Panc1 (cell line): Measurements from ENCODE around the gene CLIC1. TPM values are rescaled to one million over a fixed set of nuclear protein-coding genes. Genes with fewer than 3 reads are reported as not detected.

ENCODE experiments used
- ATAC-seq: fragments of 200-7000 bp; cut with Tn5 transposase; 2 replicates; pipeline ENCODE4 v1.9.1; 2020; ENCODE audit warnings: mild to moderate bottlenecking, moderate library complexity
- BruUV-seq: library from RNA; stranded (reverse); fragments of 400-500 nt; replicated peaks from 2 replicates; lab custom pipeline; 2021; lab: Mats Ljungman, UMichigan
- CTCF ChIA-PET: fragments of 300-600 bp; sonication (Branson Sonifier 250); formaldehyde crosslinking; loops from one replicate; lab custom pipeline; 2022; ENCODE audit warnings: antibody characterized with exemption; lab: Charles Lee
- POLR2A ChIA-PET: fragments of 300-600 bp; sonication (Branson Sonifier 250); formaldehyde crosslinking; loops from one replicate; lab custom pipeline; 2022; ENCODE audit warnings: antibody characterized with exemption; lab: Charles Lee
- DNase-seq: peaks from one replicate; pipeline ENCODE4 v3.0.0-alpha.2; 2010; ENCODE audit warnings: low read depth, low spot score
- H3K27ac ChIP-seq: 2 replicates; pipeline ENCODE4 v1.5.1; 2011; ENCODE audit warnings: mild to moderate bottlenecking, low read length, inconsistent platforms
- H3K27me3 ChIP-seq: fragments of 200-500 bp; sonication (Bioruptor generic); 2 replicates; pipeline ENCODE4 v1.6.0; 2014; ENCODE audit warnings: low read length, inconsistent platforms; ENCODE audit not compliant: control insufficient read depth, insufficient read depth
- H3K36me3 ChIP-seq: fragments of 200-500 bp; sonication (Bioruptor generic); 2 replicates; pipeline ENCODE4 v1.5.1; 2014; ENCODE audit warnings: inconsistent platforms, mild to moderate bottlenecking, low read length, moderate library complexity; ENCODE audit not compliant: control insufficient read depth, insufficient read depth
- H3K4me1 ChIP-seq: 2 replicates; pipeline ENCODE4 v1.5.1; 2011; ENCODE audit warnings: inconsistent platforms, mild to moderate bottlenecking, low read length, moderate library complexity; ENCODE audit not compliant: control insufficient read depth, insufficient read depth
- H3K4me3 ChIP-seq, 2 experiments: 2 replicates each; pipeline ENCODE4 v1.5.1; 2011 to 2012; ENCODE audit warnings: low read depth in 2 of 2, low read length in 2 of 2, mild to moderate bottlenecking in 2 of 2, inconsistent platforms in 1 of 2, moderate library complexity in 1 of 2
- H3K9me3 ChIP-seq: fragments of 200-500 bp; sonication (Bioruptor generic); 2 replicates; pipeline ENCODE4 v1.5.1; 2014; ENCODE audit warnings: low read depth, mild to moderate bottlenecking, inconsistent platforms, low read length, moderate library complexity; ENCODE audit not compliant: control insufficient read depth, insufficient read depth
- POLR2AphosphoS5 ChIP-seq: IDR thresholded peaks from 2 replicates; pipeline ENCODE4 v1.6.1; 2012; ENCODE audit warnings: mild to moderate bottlenecking, low read depth, low read length, moderate library complexity
- SIN3A ChIP-seq: IDR thresholded peaks from 2 replicates; pipeline ENCODE4 v1.6.1; 2012; ENCODE audit warnings: low read depth, mild to moderate bottlenecking, low read length, moderate library complexity, borderline replicate concordance; ENCODE audit not compliant: insufficient read depth
- TCF7L2 ChIP-seq: IDR thresholded peaks from 2 replicates; pipeline ENCODE4 v1.6.1; 2011; ENCODE audit warnings: mild to moderate bottlenecking, low read depth, low read length, inconsistent platforms
- in situ Hi-C: cut with HindIII; loops from 2 replicates; pipeline ENCODE4 v1.10.0; 2016; ENCODE audit warnings: low sequenced_read_pairs, low pct_unique_long_range_greater_than_20kb
- intact Hi-C: fragments of 100-400 bp; cut with micrococcal nuclease; formaldehyde crosslinking; loops from one replicate; pipeline ENCODE4 v1.10.0; 2022; ENCODE audit not compliant: unreplicated experiment
- total RNA-seq: library from RNA; stranded (reverse); gene quantifications from one replicate; pipeline ENCODE4 v1.2.1, GENCODE V29; 2021; ENCODE audit not compliant: unreplicated experiment
- TF ChIP-seq, protein P1 (sequence below): fragments of 450-650 bp; IDR thresholded peaks from 2 replicates; pipeline ENCODE4 v1.5.1; 2017; ENCODE audit warnings: mild to moderate bottlenecking
- TF ChIP-seq, protein P2 (sequence below), 2 experiments: IDR thresholded peaks; 2 replicates each; pipeline ENCODE4 v1.6.1; 2011 to 2012; ENCODE audit warnings: low read depth in 2 of 2, control low read depth in 1 of 2, low read length in 1 of 2, mild to moderate bottlenecking in 1 of 2, moderate library complexity in 1 of 2; ENCODE audit not compliant: insufficient read depth in 1 of 2

CLIC1 gene
- total RNA-seq, 1 experiment from 2014 or later, result 583 TPM

DNA sequence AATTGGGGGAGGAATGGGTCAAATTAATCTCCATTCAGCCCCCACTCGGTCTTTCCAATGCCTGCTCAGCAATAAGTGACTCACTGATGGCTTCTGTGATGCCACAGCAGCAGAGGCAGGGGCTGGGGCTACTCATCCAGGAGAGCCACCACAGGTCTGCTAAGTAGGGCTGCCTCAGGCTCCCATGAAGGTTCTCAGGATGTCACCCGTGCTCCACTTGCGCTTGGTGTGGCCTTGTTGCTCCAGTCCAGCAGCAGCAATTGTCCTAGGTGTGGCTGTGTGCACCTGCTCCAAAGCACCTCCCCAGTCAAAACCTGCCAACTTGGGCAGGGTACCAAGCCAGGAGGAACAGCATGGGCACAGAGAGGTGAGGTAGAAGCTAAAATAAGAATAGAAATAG lies 14.2 kb downstream of the CLIC1 start:
- POLR2A ChIA-PET, result no interaction called here
- CTCF ChIA-PET, result no interaction called here
- no peak for TF ChIP-seq TCF7L2
- TF ChIP-seq, protein P1, sequence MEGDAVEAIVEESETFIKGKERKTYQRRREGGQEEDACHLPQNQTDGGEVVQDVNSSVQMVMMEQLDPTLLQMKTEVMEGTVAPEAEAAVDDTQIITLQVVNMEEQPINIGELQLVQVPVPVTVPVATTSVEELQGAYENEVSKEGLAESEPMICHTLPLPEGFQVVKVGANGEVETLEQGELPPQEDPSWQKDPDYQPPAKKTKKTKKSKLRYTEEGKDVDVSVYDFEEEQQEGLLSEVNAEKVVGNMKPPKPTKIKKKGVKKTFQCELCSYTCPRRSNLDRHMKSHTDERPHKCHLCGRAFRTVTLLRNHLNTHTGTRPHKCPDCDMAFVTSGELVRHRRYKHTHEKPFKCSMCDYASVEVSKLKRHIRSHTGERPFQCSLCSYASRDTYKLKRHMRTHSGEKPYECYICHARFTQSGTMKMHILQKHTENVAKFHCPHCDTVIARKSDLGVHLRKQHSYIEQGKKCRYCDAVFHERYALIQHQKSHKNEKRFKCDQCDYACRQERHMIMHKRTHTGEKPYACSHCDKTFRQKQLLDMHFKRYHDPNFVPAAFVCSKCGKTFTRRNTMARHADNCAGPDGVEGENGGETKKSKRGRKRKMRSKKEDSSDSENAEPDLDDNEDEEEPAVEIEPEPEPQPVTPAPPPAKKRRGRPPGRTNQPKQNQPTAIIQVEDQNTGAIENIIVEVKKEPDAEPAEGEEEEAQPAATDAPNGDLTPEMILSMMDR, result no peak
- no peak for TF ChIP-seq SIN3A
- TF ChIP-seq, protein P2, sequence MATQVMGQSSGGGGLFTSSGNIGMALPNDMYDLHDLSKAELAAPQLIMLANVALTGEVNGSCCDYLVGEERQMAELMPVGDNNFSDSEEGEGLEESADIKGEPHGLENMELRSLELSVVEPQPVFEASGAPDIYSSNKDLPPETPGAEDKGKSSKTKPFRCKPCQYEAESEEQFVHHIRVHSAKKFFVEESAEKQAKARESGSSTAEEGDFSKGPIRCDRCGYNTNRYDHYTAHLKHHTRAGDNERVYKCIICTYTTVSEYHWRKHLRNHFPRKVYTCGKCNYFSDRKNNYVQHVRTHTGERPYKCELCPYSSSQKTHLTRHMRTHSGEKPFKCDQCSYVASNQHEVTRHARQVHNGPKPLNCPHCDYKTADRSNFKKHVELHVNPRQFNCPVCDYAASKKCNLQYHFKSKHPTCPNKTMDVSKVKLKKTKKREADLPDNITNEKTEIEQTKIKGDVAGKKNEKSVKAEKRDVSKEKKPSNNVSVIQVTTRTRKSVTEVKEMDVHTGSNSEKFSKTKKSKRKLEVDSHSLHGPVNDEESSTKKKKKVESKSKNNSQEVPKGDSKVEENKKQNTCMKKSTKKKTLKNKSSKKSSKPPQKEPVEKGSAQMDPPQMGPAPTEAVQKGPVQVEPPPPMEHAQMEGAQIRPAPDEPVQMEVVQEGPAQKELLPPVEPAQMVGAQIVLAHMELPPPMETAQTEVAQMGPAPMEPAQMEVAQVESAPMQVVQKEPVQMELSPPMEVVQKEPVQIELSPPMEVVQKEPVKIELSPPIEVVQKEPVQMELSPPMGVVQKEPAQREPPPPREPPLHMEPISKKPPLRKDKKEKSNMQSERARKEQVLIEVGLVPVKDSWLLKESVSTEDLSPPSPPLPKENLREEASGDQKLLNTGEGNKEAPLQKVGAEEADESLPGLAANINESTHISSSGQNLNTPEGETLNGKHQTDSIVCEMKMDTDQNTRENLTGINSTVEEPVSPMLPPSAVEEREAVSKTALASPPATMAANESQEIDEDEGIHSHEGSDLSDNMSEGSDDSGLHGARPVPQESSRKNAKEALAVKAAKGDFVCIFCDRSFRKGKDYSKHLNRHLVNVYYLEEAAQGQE (IDR thresholded peaks at IDR 0.05; ENCODE audit: insufficient read depth in 1 of 2, low read depth in 2 of 2, low read length in 1 of 2), result no peak
- TF ChIP-seq POLR2AphosphoS5, result no peak
- H3K4me1 ChIP-seq, result no peaks in the 10 kb centered on the region
- no peaks in the 10 kb centered on the region for H3K9me3 ChIP-seq
- DNase-seq (no peak), ATAC-seq (no peak)
- H3K36me3 ChIP-seq, result peaks cover 3% of the 10 kb centered on the region; the same call in 1 of the 2 replicates
- no peaks in the 10 kb centered on the region for H3K27me3 ChIP-seq
- H3K4me3 ChIP-seq, result no peak overlapping the region
- no TSS peak for BruUV-seq
- no peak overlapping the region for H3K27ac ChIP-seq
- intact Hi-C loops, result no loop called here
- in situ Hi-C loops, result no loop called here

DNA sequence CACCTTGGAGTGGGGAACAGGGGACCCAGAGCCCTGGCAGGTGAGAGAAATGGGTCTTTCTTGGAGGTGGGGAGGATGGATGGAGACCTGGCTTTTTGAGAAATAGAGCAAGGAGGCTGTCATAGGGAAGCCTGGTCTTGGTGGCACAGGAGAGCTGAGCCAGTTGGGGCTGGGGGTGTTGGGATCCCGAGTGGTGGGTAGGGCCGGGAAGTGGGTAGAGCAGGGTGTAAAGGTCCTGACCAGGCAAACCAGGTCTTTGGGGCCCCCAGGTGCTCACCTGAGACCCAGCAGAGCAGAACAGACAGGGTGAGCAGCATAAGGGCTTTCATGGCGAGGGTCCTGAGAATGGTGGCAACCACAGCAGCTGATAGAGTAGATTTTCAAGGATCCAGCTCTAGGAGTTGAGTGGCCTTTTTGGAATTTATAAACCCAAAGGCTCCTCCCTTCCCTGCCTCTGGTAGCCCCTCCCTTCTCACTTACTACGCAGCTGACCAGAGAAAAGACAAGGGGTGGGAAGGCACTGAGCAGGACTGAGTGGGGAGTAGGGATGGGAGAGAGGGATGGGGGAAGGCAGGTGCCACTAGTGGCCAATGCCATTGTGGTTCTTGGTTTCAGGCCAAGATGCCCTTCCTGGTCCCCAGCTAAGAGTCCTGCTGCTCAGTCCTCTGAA lies 14.8 kb downstream of the CLIC1 start, which contains the start of gene LY6G6C:
LY6G6C (minus strand) TSS at position 396 of the 670 bp plus-strand sequence; CDS start at position 329, 67 bp downstream.
- intact Hi-C loops (no loop called here), in situ Hi-C loops (no loop called here)
- DNase-seq (no peak), ATAC-seq (no peak)
- no TSS peak for BruUV-seq
- no peaks in the 10 kb centered on the region for H3K4me1 ChIP-seq
- POLR2A ChIA-PET, result no interaction called here
- H3K9me3 ChIP-seq, result no peaks in the 10 kb centered on the region
- no peak within 1 kb of the TSS for H3K4me3 ChIP-seq
- no peaks in the 10 kb centered on the region for H3K27me3 ChIP-seq
- no peak within 1 kb of the TSS for H3K27ac ChIP-seq
- no peaks in the 10 kb centered on the region; the same call in 1 of the 2 replicates for H3K36me3 ChIP-seq
- CTCF ChIA-PET, result no interaction called here
- no peak for TF ChIP-seq TCF7L2
- TF ChIP-seq, protein P2 (IDR thresholded peaks at IDR 0.05; ENCODE audit: insufficient read depth in 1 of 2, low read depth in 2 of 2, low read length in 1 of 2), result no peak
